Measurements from ENCODE around the gene FASLG.

The FASLG gene

GRCh38 chr1:172627702-172628101 is 31.2 kb upstream of the FASLG start:
- TF ChIP-seq POLR2AphosphoS5 (IDR thresholded peaks at IDR 0.05; ENCODE audit: low read depth, low read length) (no peak), TAF1 (IDR thresholded peaks at IDR 0.05; ENCODE audit: borderline replicate concordance, insufficient read depth, low read length) (no peak), FOXP2 (optimal IDR thresholded peaks at IDR 0.05; ENCODE audit: borderline replicate concordance, extremely low read depth, extremely low read length, insufficient read depth) (no peak), SIN3A (IDR thresholded peaks at IDR 0.05; ENCODE audit: borderline replicate concordance, insufficient read depth, low read length) (no peak), REST (IDR thresholded peaks at IDR 0.05; ENCODE audit: insufficient read depth in 1 of 2, low read depth in 2 of 2, low read length in 2 of 2) (no peak)

GRCh38 chr1:172628401-172628800 is 30.5 kb upstream of the FASLG start:
- TF ChIP-seq REST (IDR thresholded peaks at IDR 0.05; ENCODE audit: insufficient read depth in 1 of 2, low read depth in 2 of 2, low read length in 2 of 2) (no peak), POLR2AphosphoS5 (IDR thresholded peaks at IDR 0.05; ENCODE audit: low read depth, low read length) (no peak), SIN3A (IDR thresholded peaks at IDR 0.05; ENCODE audit: borderline replicate concordance, insufficient read depth, low read length) (no peak)

- no peak for TF ChIP-seq POLR2AphosphoS5 (IDR thresholded peaks at IDR 0.05; ENCODE audit: low read depth, low read length)
- no peak for TF ChIP-seq REST (IDR thresholded peaks at IDR 0.05; ENCODE audit: insufficient read depth in 1 of 2, low read depth in 2 of 2, low read length in 2 of 2)
- TF ChIP-seq FOXP2 (optimal IDR thresholded peaks at IDR 0.05; ENCODE audit: borderline replicate concordance, extremely low read depth, extremely low read length, insufficient read depth), result no peak
- no peak for TF ChIP-seq SIN3A (IDR thresholded peaks at IDR 0.05; ENCODE audit: borderline replicate concordance, insufficient read depth, low read length)
- no peak for TF ChIP-seq TAF1 (IDR thresholded peaks at IDR 0.05; ENCODE audit: borderline replicate concordance, insufficient read depth, low read length)
Observed at GRCh38 chr1:172629170-172629569, 29.7 kb upstream of the FASLG start.

- no peak for TF ChIP-seq SIN3A (IDR thresholded peaks at IDR 0.05; ENCODE audit: borderline replicate concordance, insufficient read depth, low read length)
- no peak for TF ChIP-seq POLR2AphosphoS5 (IDR thresholded peaks at IDR 0.05; ENCODE audit: low read depth, low read length)
- no peak for TF ChIP-seq TAF1 (IDR thresholded peaks at IDR 0.05; ENCODE audit: borderline replicate concordance, insufficient read depth, low read length)
- TF ChIP-seq FOXP2 (optimal IDR thresholded peaks at IDR 0.05; ENCODE audit: borderline replicate concordance, extremely low read depth, extremely low read length, insufficient read depth), result no peak
- no peak for TF ChIP-seq REST (IDR thresholded peaks at IDR 0.05; ENCODE audit: insufficient read depth in 1 of 2, low read depth in 2 of 2, low read length in 2 of 2)
Observed at GRCh38 chr1:172629638-172630037, 29.3 kb upstream of the FASLG start.
